GM19043 (cell line): Measurements from ENCODE around the gene ZNF683.
"Not testable (repeated sequence)": the region's sequence is repeated elsewhere in the genome, so short reads cannot be mapped to it uniquely, and the experiment has no call there.

Experiments
- ATAC-seq: cut with Tn5 transposase; IDR thresholded peaks from one replicate; pipeline ENCODE4 v1.9.1; 2021; ENCODE audit warnings: low read depth; ENCODE audit not compliant: unreplicated experiment

Gene ZNF683

DNA sequence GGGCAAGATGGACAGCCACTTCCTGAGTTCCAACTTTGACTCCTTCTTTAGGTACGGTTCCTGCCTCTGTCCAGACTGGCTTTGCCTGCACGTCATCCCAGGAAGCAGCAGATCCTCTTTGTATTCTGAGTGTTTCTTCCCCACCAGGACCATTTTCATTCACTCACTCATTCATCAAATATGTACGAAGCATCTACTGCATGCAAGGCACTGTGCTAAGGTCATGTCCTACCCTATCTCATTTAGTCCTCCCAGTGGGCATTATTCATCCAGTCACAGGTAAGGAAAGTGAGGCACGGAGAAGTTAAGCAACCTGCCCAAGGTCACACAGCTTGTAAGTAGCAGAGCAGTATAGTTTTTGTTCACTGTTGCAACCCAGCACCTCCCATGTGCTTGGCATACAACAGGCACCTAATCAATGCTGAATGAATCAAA is 32.5 kb downstream of the ZNF683 start:
- ATAC-seq, result no peak

DNA sequence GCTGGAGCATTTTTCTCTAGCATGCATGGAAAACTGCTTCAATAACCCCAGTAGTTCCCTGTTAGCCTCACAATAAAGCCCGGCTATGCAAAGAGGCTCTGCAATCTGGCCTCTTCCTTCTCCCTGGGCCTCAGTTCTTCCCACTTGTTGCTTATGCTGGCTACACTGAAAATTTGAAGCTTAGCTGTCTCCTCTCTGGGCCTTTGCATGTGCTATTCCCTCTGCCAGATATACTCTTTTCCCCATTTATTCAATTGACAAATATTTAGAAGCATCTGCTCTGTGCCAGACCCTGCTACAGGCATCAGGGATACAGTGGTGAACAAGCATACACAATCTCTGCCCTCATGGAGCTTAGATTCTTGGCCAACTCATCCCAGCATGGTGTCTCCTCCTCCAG is 33.9 kb downstream of the ZNF683 start:
- no peak for ATAC-seq

DNA sequence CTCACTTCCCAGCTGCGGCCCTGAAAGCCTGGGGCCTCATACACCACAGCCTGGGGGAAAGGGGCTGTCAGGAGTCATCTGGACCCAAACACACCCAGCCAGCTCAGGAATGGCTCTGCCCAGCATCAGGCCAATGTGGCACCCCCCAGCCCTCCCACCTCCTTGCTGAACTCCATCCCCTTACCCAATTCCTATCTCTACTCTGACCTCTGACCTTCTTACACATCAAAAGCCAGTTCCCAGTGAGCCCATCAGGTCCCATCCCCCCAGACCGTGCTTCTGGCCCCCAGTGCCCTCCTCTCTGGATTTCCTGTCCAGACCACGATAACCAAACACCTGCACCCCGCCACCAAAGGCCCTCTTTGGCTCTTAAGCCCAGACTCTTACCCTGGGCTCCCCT is 34.9 kb downstream of the ZNF683 start:
- ATAC-seq, result no peak

DNA sequence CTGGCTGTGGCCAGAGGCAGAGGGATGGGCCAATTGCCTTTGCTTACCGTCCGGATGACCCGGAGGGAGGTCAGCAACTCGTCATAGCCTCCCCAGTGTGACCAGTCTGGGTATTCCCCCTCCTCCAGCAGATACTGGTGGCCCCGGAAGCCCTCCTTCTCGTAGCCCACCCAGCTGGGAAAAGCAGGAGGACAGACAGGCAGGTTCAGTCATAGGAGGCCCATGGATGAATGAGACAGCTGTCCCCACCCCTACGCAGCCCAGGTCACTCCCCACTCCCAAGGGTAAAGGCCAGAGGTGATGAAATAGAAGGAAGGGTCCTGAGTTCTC is 35.4 kb downstream of the ZNF683 start:
- ATAC-seq, result no peak

DNA sequence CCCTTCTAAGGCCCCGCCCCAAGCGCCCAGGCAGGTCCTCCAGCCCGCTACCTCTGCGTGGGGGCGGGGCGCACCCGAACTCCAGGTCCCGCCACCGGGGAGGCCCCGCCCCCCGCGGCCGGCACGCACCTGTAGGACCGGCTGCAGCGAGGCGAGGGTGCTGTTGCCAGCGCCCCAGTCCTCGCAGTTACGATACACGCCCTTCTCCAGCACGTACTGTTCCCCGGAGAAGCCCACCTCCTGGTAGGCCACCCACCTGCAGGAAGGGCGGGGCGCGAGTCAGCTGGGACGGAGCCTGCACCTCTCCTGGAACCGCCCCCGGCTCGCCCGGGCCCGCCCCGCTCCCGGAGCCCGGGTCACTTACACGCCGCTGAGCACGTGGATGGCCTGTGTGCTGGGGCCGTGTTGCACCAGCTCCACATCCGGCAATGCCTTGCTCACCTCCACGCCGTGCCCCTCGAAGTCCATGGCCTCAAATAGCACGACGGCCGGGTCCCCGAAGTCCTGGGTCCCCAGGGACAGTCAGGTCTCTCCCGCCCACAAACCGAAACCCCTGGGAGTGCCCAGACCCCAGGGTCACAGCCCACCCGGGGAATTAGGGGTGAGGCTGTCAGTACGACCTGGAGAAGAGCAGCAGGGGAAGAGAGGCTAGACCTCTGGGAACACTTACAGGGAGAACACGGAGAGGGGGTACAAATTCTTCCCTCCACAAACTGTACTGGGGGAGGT is 35.9 kb downstream of the ZNF683 start:
- ATAC-seq, result no peak

DNA sequence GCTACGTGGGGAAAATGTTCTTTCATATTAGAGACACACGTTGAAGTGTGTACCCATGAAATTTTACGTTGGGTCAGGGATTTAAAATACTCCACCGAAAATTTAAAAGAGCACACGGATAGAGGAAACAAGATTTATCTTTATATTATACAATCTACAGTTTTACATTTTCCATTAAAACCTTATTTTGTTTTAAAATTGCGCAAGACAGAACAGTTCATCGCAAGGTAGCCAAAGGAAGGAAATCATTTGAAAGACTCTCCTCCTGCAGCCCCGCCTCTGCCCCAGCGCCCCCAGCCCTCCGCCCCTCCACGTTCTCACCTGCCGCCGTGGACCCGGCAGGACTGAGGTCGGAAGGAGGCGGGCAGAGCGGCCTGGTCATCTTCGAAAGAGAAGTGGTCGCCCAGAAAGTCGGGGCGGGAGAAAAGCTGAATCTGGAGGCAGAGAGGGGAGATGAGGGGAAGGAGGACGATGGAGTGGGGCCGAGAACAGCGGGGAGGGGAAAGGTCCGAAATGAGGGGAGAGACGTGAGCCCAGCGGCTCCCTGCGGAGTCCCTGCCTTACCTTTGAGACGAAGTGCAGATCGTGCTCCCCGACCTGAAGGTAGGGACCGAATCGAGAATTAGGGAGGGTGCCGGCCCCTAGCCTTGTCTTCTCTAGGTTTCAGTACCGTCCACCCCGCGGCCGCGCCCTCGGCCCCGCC is 36.6 kb downstream of the ZNF683 start:
- ATAC-seq, result no peak

DNA sequence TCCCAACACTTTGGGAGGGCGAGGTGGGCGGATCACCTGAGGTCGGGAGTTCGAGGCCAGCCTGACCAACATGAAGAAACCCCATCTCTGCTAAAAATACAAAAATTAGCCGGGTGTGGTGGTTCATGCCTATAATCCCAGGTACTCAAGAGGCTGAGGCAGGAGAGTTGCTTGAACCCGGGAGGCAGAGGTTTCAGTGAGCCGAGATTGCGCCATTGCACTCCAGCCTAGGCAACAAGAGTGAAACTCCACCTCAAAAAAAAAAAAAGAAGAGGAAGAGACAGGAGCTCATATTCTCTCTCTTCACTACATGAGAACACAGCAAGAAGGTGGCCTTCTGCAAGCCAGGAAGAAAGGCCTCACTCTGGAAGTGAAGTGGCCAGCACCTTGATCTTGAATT is 39.2 kb downstream of the ZNF683 start:
- not testable (repeated sequence) for ATAC-seq

DNA sequence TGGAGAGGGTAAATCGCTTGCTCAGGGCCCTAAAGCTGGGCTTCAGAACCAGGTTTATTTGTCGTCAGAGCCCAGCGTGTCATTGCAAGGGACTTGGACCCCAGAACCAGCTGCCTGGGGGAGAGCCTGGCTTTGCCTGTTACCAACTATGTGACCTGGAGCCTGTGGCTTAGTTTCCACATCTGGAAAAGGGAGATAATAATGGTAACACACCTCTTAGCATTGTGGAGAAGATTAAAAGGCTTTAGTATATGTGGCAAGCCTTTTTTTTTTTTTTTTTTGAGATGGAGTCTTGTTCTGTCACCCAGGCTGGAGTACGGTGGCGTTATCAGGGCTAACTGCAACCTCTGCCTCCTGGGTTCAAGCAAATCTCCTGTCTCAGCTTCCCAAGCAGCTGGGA is 42.3 kb downstream of the ZNF683 start:
- no peak for ATAC-seq

DNA sequence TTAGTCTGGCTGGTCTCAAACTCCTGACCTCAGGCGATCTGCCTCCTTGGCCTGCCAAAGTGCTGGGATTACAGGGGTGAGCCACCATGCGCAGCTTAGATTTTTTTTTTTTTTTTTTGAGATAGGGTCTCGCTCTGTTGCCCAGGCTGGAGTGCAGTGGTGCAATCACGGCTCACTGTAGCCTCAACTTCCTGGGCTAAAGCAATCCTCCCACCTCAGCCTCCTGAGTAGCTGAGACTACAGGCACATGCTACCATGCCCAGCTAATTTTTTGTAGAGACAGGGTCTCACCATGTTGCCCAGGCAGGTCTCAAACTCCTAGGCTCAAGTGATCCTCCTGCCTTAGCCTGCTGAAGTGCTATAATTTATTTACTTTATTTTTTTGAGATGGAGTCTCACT is 43.2 kb downstream of the ZNF683 start:
- ATAC-seq, result not testable (repeated sequence)

DNA sequence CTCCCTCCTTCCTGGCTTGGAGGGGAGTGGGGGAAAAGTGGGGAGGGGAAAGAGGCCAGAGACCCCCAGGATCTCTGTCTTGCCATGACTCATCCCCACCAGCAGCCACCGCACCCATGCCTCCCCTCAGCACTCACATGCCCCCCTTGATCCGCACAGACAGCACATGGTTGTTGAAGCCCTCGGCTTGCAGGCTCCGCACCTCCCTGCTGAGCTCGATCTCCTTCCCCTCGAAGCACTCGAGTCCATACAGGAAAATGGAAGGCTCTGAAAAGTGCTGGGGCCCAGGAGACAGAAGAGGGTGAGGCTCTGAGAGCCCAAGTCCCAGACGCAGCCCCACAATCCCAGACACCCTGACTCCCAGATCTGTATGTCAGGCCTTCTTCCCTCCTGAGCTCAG is 44.0 kb downstream of the ZNF683 start:
- no peak for ATAC-seq

DNA sequence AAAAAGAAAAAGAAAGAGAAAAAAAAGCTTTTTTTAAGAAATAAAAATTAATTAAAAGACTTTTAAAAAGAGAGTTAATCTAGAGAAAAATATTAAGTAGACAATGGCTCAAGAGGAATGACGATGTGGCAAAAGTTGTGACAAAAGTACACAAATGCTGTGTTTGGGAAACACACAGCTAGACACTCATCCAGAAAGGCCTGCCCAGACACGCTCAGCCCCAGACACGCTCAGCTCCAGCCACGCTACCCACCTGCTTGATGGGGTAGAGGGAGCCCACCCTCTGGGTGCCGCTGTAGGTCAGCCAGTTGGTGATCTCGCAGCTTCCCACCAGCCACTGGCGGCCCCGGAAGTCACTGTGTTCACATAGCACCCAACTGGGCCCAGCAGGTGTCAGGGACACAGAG is 44.6 kb downstream of the ZNF683 start:
- no peak for ATAC-seq

DNA sequence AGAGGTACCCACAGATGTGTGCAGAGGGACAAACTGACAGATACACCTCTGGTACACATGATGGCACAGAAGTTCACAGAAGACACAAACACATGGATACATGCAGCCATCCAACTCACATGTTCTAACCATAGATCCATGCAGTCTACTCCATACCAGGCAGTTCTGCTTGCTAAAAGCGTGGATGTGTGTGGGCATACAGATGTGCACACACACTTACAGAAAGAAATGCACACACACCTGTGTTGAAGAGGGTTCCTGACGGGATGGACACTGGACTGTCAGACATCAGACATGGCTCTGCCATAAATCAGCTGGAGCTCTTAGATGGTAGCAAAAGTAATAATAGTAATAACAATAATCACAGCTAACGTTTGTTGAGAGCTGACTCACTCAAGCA is 48.0 kb downstream of the ZNF683 start:
- ATAC-seq, result no peak

DNA sequence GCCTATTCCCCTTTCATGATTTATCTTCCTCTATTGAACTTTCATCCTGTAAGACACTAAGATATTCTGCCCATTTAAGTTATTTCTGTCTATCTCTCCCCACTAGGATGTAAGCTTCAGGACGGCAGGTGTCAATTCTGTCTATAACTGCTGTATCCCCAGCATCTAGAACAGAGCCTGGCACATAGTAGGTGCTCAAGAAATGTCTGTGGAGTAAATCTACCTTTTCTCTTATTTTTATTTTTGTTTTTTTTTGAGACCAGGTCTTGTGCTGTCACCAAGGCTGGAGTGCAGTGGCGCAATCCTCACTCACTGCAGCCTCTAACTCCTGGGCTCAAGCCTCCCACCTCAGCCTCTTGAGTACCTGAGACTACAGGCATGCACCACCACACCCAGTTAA is 49.2 kb downstream of the ZNF683 start:
- ATAC-seq, result no peak

DNA sequence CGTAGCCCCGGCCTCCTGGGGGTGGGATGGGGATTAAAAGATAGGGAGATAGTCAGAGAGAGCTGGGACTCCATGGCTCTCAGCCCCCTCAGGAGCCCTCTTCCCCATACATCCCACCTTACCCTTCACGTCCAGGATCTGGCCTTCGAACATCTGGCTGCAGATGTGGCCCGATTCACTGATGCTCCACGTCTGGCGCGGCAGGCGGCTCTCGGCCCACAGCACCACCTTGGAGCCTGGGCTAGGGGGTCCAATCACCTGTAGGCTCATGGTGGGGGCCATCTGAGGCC is 50.6 kb downstream of the ZNF683 start:
- no peak for ATAC-seq

DNA sequence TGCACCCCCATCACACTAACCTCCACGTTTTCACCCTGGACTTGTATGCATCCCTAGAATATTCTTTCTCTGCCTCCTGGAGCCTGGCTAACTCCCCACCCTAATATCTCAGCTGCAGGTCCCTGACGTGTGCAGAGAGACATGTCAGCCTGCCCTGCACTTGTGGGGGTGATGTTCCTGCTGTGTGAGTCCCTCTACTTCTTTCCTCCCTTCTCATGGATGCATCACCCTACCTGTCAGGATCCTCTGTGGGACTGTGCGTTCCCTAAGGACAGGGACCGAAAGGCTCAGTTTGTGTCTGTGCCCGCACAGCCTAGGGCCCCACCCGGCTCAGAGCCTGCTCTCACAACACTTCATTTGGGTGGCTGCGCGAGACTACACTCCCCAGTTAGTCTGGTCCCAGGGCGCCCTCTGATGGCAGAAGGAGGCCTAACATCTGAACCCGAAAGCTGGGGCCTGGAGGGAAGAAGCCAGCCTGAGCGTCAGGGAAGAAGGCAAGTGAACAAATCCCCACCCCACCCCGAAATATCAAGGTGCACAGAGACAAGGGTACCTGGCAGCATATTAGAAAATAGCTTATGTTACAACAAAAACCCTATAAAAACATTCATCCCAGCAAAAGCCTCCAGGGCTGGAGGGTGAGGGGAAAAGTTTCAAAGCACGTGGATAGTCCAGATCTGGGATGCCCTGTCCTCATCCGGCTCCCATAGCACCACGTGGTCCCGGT is 51.1 kb downstream of the ZNF683 start:
- ATAC-seq, result no peak

DNA sequence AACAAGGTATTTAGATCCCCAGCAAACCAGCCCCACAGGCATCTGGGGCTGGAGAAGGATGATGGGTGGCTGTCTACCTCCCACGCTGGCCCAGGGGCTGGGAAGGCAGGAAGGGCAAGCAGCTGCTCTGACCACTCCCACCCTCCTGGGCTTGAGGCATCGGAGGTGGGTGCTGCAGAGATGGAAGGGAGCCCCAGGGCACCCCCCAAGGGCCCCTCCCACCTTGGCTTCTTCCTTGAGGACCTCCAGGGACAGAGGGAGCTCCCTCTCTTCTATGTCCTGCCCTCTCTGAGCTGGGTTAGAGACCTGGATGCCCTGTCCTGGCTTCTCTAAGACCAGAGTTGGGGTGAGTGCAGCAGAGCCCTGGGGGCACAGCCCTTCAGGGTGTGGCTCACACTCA is 51.7 kb downstream of the ZNF683 start:
- no peak for ATAC-seq

DNA sequence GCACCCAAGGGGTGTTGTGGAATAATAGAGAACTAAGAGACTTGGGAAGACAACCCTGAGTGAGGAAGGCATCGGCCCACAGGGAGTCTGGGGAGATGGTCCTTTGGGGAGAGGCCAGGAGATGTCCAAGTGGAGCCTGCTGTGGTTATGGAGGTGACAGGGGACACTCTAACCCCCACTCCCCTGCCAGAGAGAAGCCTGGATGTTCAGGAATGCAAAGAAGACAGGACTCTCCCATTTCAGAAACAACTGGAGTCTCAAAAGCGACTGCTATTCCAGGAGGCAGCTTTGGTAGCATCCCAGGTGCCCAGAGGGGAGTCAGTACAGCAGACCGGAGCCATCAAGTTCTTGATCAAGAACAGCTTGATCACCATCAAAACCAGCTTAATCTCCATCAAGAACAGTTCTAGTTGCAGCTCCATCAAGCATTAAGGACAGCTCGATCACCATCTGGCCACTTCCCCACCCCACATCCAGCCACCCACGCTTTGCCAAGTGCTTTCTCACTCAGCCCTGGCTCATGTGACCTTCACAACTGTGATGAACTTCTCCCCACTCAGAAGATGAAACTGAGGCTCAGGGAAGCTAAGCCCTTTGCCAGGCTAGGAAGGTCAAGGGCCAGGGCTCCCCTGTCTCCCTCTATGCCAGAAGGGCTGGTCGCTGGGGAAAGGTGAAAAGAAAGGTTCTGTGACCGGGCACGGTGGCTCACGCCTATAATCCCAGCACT is 54.0 kb downstream of the ZNF683 start:
- ATAC-seq, result no peak

DNA sequence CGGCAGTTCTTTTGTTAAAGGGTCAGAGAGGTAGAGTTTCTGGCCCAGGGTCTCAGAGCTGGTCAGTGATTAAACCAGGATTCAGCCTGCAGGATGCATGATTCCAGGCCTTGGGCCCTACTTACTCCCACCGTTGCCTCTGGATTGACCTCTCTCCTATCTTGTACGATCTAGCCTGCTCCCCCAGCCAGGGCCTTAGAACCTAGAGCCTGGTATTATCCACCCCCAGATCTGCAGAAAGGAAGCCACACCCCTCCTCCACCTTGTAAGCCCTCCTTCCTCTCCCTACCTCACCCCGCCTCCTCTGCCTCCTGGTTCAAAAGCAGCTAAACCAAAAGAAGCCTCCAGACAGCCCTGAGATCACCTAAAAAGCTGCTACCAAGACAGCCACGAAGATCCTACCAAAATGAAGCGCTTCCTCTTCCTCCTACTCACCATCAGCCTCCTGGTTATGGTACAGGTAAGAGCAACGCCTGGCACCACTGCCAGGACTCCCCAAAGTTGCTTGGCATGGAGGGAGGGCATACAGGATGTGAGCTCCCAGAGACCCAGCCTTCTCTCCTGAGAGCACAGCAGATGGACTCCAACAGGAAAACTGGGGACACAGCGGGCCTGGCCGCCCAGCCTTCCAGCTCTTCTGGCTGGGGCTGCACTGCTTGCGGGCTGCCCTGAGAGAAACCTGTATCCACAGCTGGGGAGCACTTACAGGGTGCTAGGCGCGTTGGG is 54.8 kb downstream of the ZNF683 start, which contains the start of gene CD52:
TSS of gene CD52 (plus strand) at position 347 of the 726 bp plus-strand sequence. CDS start at position 407, 60 bp downstream.
- ATAC-seq, result no peak

DNA sequence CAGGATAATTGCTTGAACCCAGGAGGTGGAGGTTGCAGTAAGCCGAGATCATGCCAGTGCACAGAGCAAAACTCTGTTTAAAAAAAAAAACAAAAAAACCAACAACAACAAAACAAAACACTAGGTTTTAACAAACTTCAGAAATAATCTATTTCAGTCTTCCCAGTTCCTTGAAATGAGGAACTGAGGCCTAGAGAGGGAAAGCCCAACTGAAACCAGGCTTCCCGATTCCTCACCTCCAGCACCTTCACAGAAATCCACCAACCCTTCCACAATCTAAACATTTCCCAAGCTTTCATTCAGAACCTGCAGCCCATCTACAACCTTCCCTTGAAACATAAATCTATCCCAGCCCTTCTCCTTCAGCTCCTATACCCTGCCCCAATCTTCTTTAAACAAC is 55.4 kb downstream of the ZNF683 start:
- ATAC-seq, result no peak
